Astrocyte (in vitro differentiated cells and primary cell): Measurements from ENCODE around the gene RAG1.

Experiments used
- EZH2 ChIP-seq: IDR thresholded peaks from 2 replicates; pipeline ENCODE4 v1.6.1; 2012; ENCODE audit warnings: mild to moderate bottlenecking, low read length, inconsistent platforms; ENCODE audit not compliant: insufficient read depth
- TF ChIP-seq, protein P1 (sequence below): IDR thresholded peaks from 2 replicates; pipeline ENCODE4 v1.5.1; 2011; ENCODE audit warnings: low read depth, mild to moderate bottlenecking, inconsistent platforms, low read length, moderate library complexity; ENCODE audit not compliant: insufficient read depth

DNA sequence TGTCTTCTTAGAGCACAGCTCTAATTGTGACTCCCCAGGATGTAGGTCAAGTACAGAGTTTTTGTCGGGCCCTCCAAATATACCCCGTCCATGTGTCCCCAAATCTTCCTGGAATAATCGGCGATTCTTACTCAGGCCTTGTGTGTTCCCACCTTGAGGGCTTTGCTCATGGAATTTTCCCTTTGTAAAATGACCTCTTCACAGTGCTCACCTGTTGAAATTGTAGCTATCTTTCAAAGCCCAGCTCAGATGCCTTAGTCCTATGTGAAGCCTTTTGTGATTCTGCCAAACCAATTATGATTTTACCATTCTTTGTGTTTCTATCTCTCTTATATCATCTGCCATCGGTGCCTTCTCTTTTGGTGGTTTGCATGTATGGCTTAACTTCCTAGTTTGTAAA is 60.3 kb downstream of the RAG1 start:
- TF ChIP-seq, protein P1, sequence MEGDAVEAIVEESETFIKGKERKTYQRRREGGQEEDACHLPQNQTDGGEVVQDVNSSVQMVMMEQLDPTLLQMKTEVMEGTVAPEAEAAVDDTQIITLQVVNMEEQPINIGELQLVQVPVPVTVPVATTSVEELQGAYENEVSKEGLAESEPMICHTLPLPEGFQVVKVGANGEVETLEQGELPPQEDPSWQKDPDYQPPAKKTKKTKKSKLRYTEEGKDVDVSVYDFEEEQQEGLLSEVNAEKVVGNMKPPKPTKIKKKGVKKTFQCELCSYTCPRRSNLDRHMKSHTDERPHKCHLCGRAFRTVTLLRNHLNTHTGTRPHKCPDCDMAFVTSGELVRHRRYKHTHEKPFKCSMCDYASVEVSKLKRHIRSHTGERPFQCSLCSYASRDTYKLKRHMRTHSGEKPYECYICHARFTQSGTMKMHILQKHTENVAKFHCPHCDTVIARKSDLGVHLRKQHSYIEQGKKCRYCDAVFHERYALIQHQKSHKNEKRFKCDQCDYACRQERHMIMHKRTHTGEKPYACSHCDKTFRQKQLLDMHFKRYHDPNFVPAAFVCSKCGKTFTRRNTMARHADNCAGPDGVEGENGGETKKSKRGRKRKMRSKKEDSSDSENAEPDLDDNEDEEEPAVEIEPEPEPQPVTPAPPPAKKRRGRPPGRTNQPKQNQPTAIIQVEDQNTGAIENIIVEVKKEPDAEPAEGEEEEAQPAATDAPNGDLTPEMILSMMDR = no peak
- no peak for TF ChIP-seq EZH2
